Subcutaneous adipose tissue (tissue), 4 donors: ENCODE results near the gene ENPP5. TPM values are rescaled to one million over a fixed set of nuclear protein-coding genes. Genes with fewer than 3 reads are reported as not detected.

Source experiments
- total RNA-seq, 4 donors: library from RNA; depleted of rRNA; stranded (reverse); fragments of >200 nt; gene quantifications; one replicate each; pipeline ENCODE4 v1.1.0, GENCODE V29; 2016
- TF ChIP-seq, protein P1 (sequence below): fragments of 450-650 bp; IDR thresholded peaks from one replicate; pipeline ENCODE4 v1.5.1; 2016; ENCODE audit warnings: low read depth, mild to moderate bottlenecking, control low read depth, antibody characterized with exemption, moderate library complexity

Gene ENPP5
- total RNA-seq, 4 donors from 2014 or later: 0.38 to 0.82 (median 0.59) TPM

DNA sequence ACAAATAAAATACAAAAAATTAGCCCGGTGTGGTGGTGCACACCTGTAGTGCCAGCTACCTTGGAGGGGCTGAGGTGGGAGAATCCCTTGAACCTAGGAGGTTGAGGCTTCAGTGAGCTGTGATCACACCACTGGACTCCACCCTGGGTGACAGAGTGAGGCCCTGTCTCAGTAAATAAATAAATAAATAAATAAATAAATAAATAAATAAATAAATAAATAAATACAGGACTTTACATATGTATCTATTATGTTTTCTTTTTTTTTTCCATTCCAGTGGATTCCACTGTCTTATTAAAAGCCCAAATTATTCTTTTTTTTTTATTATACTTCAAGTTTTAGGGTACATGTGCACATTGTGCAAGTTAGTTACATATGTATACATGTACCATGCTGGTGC lies 41.1 kb upstream of the ENPP5 start:
- TF ChIP-seq, protein P1, sequence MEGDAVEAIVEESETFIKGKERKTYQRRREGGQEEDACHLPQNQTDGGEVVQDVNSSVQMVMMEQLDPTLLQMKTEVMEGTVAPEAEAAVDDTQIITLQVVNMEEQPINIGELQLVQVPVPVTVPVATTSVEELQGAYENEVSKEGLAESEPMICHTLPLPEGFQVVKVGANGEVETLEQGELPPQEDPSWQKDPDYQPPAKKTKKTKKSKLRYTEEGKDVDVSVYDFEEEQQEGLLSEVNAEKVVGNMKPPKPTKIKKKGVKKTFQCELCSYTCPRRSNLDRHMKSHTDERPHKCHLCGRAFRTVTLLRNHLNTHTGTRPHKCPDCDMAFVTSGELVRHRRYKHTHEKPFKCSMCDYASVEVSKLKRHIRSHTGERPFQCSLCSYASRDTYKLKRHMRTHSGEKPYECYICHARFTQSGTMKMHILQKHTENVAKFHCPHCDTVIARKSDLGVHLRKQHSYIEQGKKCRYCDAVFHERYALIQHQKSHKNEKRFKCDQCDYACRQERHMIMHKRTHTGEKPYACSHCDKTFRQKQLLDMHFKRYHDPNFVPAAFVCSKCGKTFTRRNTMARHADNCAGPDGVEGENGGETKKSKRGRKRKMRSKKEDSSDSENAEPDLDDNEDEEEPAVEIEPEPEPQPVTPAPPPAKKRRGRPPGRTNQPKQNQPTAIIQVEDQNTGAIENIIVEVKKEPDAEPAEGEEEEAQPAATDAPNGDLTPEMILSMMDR: no peak

DNA sequence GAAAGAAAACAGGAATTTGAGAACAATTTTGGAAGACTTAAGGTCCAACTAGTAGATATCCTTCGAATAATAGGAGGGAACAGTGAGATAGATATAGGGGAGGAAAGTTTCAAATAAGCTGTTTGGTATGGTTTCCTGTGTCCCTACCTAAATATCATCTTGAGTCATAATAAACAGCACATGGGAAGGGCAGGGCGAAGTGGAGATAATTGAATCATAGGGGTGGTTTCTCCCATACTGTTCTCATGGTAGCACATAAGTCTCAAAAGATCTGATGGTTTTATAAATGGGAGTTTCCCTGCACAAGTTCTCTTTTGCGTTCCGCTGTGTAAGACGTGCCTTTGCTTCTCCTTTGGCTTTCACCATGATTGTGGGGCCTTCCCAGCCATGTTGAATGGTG lies 39.5 kb upstream of the ENPP5 start:
- TF ChIP-seq, protein P1: no peak

DNA sequence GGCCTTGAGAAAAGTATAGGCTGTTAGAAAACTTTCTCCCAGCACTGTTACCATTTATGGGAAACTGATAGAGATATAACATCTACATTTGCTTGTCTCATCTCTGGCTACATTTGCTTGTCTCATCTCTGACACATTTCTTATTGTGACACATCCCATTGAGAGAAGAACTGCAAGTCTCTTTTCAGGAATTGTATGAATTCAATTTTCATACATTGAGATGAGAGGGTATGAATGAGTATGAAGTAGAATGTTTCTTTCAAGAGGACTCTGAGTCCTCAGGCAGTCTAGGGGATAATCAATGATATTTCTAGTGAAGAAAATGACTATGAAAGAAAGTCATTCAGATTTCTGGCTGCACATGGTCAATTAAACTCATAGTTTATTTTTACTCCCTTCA lies 37.5 kb upstream of the ENPP5 start:
- TF ChIP-seq, protein P1: no peak

DNA sequence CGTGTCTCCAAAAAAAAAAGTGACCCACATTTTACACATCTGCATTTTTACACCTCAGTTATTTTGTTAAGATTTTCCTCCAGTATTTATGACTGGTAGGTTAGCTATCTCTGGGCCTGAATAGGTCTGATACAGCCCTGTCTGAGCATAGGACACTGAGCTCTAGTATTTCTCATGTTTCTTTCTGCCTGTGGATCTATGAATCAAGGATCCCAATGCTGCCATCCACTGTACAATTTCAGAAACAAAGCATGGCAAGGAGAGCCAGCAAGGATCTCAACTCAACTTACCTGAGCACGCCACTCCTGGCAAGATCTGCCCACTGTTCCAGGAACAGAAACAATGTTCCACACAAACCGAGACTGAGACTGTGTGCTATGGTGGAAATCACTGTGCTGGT lies 36.4 kb upstream of the ENPP5 start:
- TF ChIP-seq, protein P1: no peak

DNA sequence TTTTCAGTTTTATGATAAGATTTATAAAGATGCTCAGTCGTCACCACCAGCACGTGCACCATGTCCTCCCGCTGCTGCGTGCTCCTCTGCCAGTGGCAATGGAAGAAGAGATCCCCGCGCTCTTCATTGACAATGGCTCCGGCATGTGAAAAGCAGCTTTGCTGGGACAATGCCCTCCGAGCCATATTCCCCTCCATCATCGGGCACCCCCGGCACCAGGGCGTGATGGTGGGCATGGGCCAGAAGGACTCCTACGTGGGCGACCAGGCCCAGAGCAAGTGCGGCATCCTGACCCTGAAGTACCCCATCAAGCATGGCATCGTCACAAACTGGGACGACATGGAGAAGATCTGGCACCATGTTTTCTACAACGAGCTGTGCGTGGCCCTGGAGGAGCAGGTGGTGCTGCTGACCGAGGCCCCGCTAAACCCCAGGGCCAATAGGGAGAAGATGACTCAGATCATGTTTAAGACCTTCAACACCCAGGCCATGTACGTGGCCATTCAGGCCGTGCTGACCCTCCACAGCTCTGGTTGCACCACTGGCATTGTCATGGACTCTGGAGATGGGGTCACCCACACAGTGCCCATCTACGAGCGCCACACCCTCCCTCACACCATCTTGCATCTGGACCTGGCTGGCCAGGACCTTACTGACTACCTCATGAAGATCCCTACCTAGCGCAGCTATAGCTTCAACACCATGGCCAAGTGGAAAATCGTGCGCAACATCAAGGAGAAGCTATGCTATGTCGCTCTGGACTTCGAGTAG lies 34.3 kb upstream of the ENPP5 start:
- TF ChIP-seq, protein P1: no peak

DNA sequence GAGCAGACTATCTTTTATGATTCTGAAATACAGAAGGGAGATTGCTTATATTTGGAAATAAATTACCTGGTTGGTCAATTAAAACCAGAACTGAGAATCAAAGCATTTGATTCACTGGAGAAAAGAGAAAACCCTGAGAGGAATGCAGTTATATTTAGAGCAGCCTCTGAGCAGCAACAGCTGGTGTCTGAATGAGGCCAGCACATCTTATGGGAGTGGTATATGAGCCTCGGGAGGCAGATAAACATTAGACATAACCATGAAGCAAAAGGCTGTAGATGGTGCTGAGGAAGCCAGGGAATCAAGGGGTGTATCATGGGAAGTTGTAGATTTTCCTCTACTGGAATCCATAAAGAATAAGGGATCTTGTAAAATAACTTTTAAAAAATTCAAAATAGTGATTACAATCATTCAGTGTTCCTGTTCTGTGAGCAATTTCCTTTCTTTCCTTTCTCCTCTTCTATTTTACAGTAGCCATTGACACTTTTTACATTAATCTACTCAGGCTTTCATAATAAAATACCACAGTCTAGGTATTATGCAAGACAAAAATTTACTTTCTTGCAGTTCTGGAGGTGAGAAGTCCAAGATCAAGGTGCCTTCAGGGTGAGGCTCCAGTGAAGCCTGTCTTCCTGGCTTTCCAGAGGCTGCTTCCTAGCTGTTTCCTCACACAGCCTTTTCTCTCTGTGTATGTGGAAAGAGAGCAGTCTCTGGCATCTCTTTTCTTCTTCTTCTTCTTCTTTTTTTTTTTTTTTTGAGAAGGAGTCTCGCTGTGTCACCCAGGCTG lies 32.8 kb upstream of the ENPP5 start:
- TF ChIP-seq, protein P1: no peak

DNA sequence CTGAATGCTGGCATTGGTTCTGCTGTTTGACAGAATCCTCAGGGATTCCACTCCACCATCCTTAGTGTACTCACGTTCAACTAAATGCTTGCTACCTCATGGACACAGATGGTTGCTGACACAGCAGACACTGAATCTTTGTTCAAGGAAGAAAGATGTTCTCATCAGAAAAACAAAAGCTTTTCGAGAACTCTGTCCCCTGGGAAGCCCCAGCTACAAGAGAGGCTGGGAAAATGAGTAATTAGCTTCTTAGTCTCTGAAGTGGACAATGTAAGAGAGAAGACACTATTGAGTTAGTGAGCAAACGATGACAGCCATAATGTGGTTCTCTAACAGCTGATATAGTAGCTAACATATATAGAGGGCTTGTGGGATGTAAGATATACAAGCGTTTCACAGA lies 30.9 kb upstream of the ENPP5 start:
- TF ChIP-seq, protein P1: no peak
